Vagina (tissue), 2 donors: ENCODE data around the gene PFKFB4. TPM values are rescaled to one million over a fixed set of nuclear protein-coding genes. Genes with fewer than 3 reads are reported as not detected.

Source experiments
- DNase-seq, 2 donors: peaks; one replicate each; pipeline ENCODE4 v3.0.0-alpha.2; 2017; ENCODE audit errors: extremely low spot score in 2 of 2
- H3K27ac ChIP-seq: fragments of 200-600 bp; sonication (generic); one replicate; pipeline ENCODE4 v1.5.1; 2019
- H3K27me3 ChIP-seq: fragments of 200-600 bp; sonication (generic); one replicate; pipeline ENCODE4 v1.5.1; 2019
- H3K36me3 ChIP-seq, 2 donors: fragments of 200-600 bp; sonication (generic); one replicate each; pipeline ENCODE4 v1.5.1; 2017 to 2019
- H3K4me1 ChIP-seq: fragments of 200-600 bp; sonication (generic); one replicate; pipeline ENCODE4 v1.5.1; 2019
- H3K4me3 ChIP-seq, 2 donors: fragments of 200-600 bp; sonication (generic); 1 replicate in 1 of 2; 2 replicates in 1 of 2; pipeline ENCODE4 v1.5.1; 2016 to 2019
- H3K9me3 ChIP-seq: fragments of 200-600 bp; sonication (generic); one replicate; pipeline ENCODE4 v1.5.1; 2019
- POLR2A ChIP-seq, 2 donors: fragments of 450-650 bp; IDR thresholded peaks; one replicate each; pipeline ENCODE4 v1.6.1; 2017; ENCODE audit warnings: antibody characterized with exemption in 2 of 2, mild to moderate bottlenecking in 2 of 2, moderate library complexity in 2 of 2
- POLR2AphosphoS5 ChIP-seq, 2 donors: sonication (generic); formaldehyde crosslinking; IDR thresholded peaks; one replicate each; pipeline ENCODE4 v1.9.0; 2017; ENCODE audit warnings: antibody characterized with exemption in 2 of 2, mild to moderate bottlenecking in 2 of 2, low read depth in 1 of 2; ENCODE audit not compliant: insufficient read depth in 1 of 2
- intact Hi-C: fragments of 100-400 bp; cut with DNase I; formaldehyde crosslinking; loops from one replicate; pipeline ENCODE4 v1.15.1; 2023
- total RNA-seq: library from RNA; depleted of rRNA; stranded (reverse); fragments of >200 nt; gene quantifications from one replicate; pipeline ENCODE4 v1.2.3, GENCODE V29; 2016
- TF ChIP-seq, protein P1 (sequence below), 3 experiments: fragments of 450-650 bp in 2 of 3; fragments of 200-600 bp in 1 of 3; sonication (generic) in 1 of 3; IDR thresholded peaks; one replicate each; pipeline ENCODE4 v1.5.1; 2017 to 2019; ENCODE audit warnings: antibody characterized with exemption in 3 of 3, mild to moderate bottlenecking in 2 of 3, moderate library complexity in 2 of 3

Gene PFKFB4
- total RNA-seq, 1 donor from 2014 or later, result 7.4 TPM

DNA sequence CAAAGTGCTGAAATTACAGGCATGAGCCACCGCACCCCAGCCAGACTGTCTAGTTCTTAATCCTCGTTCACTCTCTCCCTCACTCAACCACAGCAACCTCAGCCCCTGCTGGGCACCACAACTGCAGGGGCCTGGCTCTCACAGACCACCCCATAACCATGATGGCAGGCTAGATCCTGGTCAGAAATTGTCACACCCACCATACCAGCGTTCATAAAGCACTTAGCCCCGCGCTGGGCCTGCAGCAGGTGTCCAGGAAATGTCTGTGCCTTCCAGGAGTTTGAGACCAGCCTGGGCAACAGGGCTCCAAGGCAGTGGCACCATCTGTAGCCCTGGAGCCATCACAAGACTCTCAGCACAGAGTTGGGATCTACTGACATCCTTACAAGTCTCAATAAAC is 54.5 kb downstream of the PFKFB4 start:
- peak overlapping the region; percentile 92 for H3K27ac ChIP-seq
- peaks cover 0 to 26% of the 10 kb centered on the region in 2 donors for H3K36me3 ChIP-seq
- H3K27me3 ChIP-seq, result no peaks in the 10 kb centered on the region
- H3K4me3 ChIP-seq, result no peak overlapping the region
- peak in 1 of 2 donors; percentile 90 for DNase-seq
- no peaks in the 10 kb centered on the region for H3K9me3 ChIP-seq
- no peak for TF ChIP-seq POLR2AphosphoS5 (IDR thresholded peaks at IDR 0.05; ENCODE audit: insufficient read depth in 1 of 2, low read depth in 1 of 2)
- no peak for TF ChIP-seq POLR2A (IDR thresholded peaks at IDR 0.05)
- TF ChIP-seq, protein P1, sequence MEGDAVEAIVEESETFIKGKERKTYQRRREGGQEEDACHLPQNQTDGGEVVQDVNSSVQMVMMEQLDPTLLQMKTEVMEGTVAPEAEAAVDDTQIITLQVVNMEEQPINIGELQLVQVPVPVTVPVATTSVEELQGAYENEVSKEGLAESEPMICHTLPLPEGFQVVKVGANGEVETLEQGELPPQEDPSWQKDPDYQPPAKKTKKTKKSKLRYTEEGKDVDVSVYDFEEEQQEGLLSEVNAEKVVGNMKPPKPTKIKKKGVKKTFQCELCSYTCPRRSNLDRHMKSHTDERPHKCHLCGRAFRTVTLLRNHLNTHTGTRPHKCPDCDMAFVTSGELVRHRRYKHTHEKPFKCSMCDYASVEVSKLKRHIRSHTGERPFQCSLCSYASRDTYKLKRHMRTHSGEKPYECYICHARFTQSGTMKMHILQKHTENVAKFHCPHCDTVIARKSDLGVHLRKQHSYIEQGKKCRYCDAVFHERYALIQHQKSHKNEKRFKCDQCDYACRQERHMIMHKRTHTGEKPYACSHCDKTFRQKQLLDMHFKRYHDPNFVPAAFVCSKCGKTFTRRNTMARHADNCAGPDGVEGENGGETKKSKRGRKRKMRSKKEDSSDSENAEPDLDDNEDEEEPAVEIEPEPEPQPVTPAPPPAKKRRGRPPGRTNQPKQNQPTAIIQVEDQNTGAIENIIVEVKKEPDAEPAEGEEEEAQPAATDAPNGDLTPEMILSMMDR (IDR thresholded peaks at IDR 0.05), result no peak
- H3K4me1 ChIP-seq, result peaks cover 48% of the 10 kb centered on the region
- intact Hi-C loops, result no loop called here

DNA sequence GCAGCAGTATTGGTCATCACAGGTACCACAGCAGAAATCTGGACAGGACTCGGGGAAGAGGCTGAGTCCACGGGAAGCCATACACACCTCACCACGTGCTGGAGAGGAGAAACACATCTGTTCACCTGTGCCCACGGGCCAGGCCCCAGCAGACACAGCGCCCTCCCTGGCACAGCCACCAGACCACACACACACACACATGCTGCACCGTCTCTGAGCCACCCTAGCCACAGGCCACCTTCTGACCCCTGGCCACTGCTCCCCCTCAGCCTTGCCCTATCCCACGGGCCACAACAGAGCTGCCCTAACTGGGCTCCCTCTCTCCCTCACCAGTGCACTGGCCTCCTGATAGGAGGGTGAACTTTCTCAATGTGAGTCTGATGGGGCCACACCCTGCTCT is 55.4 kb downstream of the PFKFB4 start:
- H3K27ac ChIP-seq, result no peak overlapping the region
- no peaks in the 10 kb centered on the region for H3K27me3 ChIP-seq
- peaks cover 0 to 28% of the 10 kb centered on the region in 2 donors for H3K36me3 ChIP-seq
- intact Hi-C loops, result no loop called here
- TF ChIP-seq POLR2AphosphoS5 (IDR thresholded peaks at IDR 0.05; ENCODE audit: insufficient read depth in 1 of 2, low read depth in 1 of 2) (no peak), POLR2A (IDR thresholded peaks at IDR 0.05) (no peak)
- TF ChIP-seq, protein P1 (IDR thresholded peaks at IDR 0.05), result no peak
- peaks cover 44% of the 10 kb centered on the region for H3K4me1 ChIP-seq
- no peak overlapping the region for H3K4me3 ChIP-seq
- no peaks in the 10 kb centered on the region for H3K9me3 ChIP-seq
- peak in 1 of 2 donors; percentile 67 for DNase-seq

DNA sequence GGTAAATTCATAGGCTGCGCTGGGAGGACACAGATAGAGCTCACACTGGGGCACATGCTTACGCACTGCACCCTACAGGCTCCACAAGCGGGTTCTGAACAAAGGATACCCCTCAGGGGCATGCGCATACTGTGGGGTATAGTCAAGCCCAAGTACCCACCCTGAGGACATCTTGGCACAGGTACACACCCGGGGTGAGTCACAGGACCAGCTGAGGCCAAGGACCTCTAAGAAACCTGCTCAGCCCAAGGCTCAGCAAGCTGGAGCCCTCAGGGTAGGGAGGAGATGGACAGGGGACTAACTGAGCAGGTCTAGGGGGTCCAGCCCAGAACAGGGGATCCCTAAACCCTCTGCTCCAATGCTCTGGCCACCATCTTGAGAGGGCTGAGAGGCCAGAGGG is 55.9 kb downstream of the PFKFB4 start:
- Histone ChIP-seq H3K27ac (no peak overlapping the region), H3K4me3 (no peak overlapping the region), H3K9me3 (no peaks in the 10 kb centered on the region), H3K4me1 (peaks cover 44% of the 10 kb centered on the region), H3K27me3 (no peaks in the 10 kb centered on the region), H3K36me3 (peaks cover 0 to 33% of the 10 kb centered on the region in 2 donors)
- TF ChIP-seq POLR2A (IDR thresholded peaks at IDR 0.05) (no peak), POLR2AphosphoS5 (IDR thresholded peaks at IDR 0.05; ENCODE audit: insufficient read depth in 1 of 2, low read depth in 1 of 2) (no peak)
- TF ChIP-seq, protein P1 (IDR thresholded peaks at IDR 0.05), result no peak
- intact Hi-C loops, result no loop called here
- DNase-seq, result peak in 1 of 2 donors; percentile 79

DNA sequence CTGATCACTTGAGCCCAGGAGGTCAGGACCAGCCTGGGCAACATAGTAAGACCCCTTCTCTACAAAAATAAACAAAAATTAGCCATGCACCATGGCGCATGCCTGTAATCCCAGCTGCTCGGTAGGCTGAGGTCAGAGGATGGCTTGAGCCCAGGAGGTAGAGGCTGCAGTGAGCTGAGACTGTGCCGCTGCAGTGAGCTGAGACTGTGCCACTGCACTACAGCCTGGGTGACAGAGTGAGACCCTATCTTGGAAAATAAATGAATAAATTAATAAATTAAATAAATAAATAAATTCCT is 63.5 kb downstream of the PFKFB4 start:
- peaks cover 14% of the 10 kb centered on the region for H3K4me1 ChIP-seq
- peak overlapping the region; percentile 54 for H3K27ac ChIP-seq
- H3K4me3 ChIP-seq, result no peak overlapping the region
- peaks cover 0 to 28% of the 10 kb centered on the region in 2 donors for H3K36me3 ChIP-seq
- H3K27me3 ChIP-seq, result no peaks in the 10 kb centered on the region
- H3K9me3 ChIP-seq, result no peaks in the 10 kb centered on the region
- DNase-seq, result no peak
- TF ChIP-seq, protein P1 (IDR thresholded peaks at IDR 0.05), result no peak
- TF ChIP-seq POLR2A (IDR thresholded peaks at IDR 0.05) (no peak), POLR2AphosphoS5 (IDR thresholded peaks at IDR 0.05; ENCODE audit: insufficient read depth in 1 of 2, low read depth in 1 of 2) (no peak)
- intact Hi-C loops, result no loop called here

DNA sequence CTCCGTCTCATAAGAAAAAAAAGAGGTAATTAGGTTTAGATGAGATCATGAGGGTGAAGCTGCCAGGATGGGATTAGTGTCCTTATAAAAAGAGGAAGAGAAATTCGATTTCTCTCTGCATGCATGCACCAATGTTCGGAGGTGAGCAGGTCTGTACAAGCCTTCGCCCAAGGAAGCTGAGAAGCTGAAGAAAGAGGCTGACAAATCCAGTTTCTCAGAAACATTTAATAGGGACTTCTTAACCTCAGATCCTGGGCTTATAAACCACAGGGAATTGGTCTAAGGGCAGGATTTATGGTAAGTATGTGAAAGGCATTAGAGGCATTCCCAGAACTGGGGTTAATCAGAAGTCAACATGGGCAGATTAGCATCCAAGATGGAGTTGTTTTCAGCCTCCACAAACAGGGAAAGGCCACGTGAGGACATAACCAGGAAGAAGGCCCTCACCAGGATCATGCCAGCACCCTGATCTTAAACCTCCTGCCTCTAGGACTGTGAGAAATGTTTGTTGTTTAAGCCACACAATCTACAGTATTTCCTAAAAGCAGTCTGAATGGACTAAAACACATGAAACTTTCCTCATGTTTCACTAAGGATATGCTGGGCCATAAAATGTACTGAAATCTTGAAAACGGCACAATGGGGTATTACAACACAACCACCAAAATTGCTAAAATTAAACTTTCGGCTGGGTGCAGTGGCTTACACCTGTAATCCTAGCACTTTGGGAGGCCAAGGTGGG is 64.0 kb downstream of the PFKFB4 start:
- TF ChIP-seq POLR2AphosphoS5 (IDR thresholded peaks at IDR 0.05; ENCODE audit: insufficient read depth in 1 of 2, low read depth in 1 of 2) (peak; percentile 11 to 78), POLR2A (IDR thresholded peaks at IDR 0.05) (no peak)
- TF ChIP-seq, protein P1 (IDR thresholded peaks at IDR 0.05), result no peak
- DNase-seq, result no peak
- Histone ChIP-seq H3K4me1 (peaks cover 14% of the 10 kb centered on the region), H3K9me3 (no peaks in the 10 kb centered on the region), H3K27me3 (no peaks in the 10 kb centered on the region), H3K27ac (peak overlapping the region; percentile 54), H3K4me3 (no peak overlapping the region), H3K36me3 (peaks cover 0 to 23% of the 10 kb centered on the region in 2 donors)
- intact Hi-C loops, result no loop called here
